HEK293T (cell line): ENCODE results near the gene TMPRSS9.

Source experiments
- CTCF ChIA-PET: fragments of 350-600 bp; formaldehyde crosslinking; extraction: SDS; loops from one replicate; lab custom pipeline; 2021; ENCODE audit warnings: antibody characterized with exemption, inconsistent platforms; lab: Yijun Ruan, JAX
- POLR2A ChIA-PET: fragments of 350-600 bp; formaldehyde crosslinking; extraction: SDS; loops from one replicate; lab custom pipeline; 2020; ENCODE audit warnings: antibody characterized with exemption, inconsistent platforms; lab: Yijun Ruan, JAX
- DNase-seq: peaks from one replicate; pipeline ENCODE4 v3.0.0; 2012; ENCODE audit warnings: mixed read lengths; ENCODE audit errors: extremely low spot score
- ARNT ChIP-seq: fragments of 450-650 bp; IDR thresholded peaks from 2 replicates; pipeline ENCODE4 v1.6.1; 2017; ENCODE audit warnings: mild to moderate bottlenecking
- BHLHE40 ChIP-seq: fragments of 450-650 bp; IDR thresholded peaks from 2 replicates; pipeline ENCODE4 v1.6.1; 2016; ENCODE audit warnings: mild to moderate bottlenecking, moderate library complexity, borderline replicate concordance
- CTBP1 ChIP-seq: fragments of 450-650 bp; IDR thresholded peaks from 2 replicates; pipeline ENCODE4 v1.6.1; 2016; ENCODE audit warnings: borderline replicate concordance
- ELF4 ChIP-seq: fragments of 450-650 bp; IDR thresholded peaks from 2 replicates; pipeline ENCODE4 v1.6.1; 2017; ENCODE audit warnings: antibody characterized with exemption
- FOXA1 ChIP-seq: fragments of 450-650 bp; IDR thresholded peaks from 2 replicates; pipeline ENCODE4 v1.6.1; 2016; ENCODE audit warnings: mild to moderate bottlenecking
- FOXK2 ChIP-seq: fragments of 450-650 bp; IDR thresholded peaks from 2 replicates; pipeline ENCODE4 v1.6.1; 2016; ENCODE audit warnings: mild to moderate bottlenecking
- FOXM1 ChIP-seq: fragments of 450-650 bp; IDR thresholded peaks from 2 replicates; pipeline ENCODE4 v1.6.1; 2017; ENCODE audit warnings: mild to moderate bottlenecking, borderline replicate concordance
- HDGF ChIP-seq: fragments of 450-650 bp; IDR thresholded peaks from 2 replicates; pipeline ENCODE4 v1.6.1; 2017; ENCODE audit warnings: antibody characterized with exemption, borderline replicate concordance
- L3MBTL2 ChIP-seq: fragments of 450-650 bp; conservative IDR thresholded peaks from 2 replicates; pipeline ENCODE4 v1.6.1; 2016; ENCODE audit warnings: mild to moderate bottlenecking
- LEF1 ChIP-seq: fragments of 450-650 bp; IDR thresholded peaks from 2 replicates; pipeline ENCODE4 v1.6.1; 2017; ENCODE audit warnings: mild to moderate bottlenecking, borderline replicate concordance
- NFRKB ChIP-seq: fragments of 450-650 bp; IDR thresholded peaks from 2 replicates; pipeline ENCODE4 v1.6.1; 2016; ENCODE audit warnings: mild to moderate bottlenecking, moderate library complexity
- SP1 ChIP-seq: fragments of 450-650 bp; IDR thresholded peaks from 2 replicates; pipeline ENCODE4 v1.6.1; 2017
- SUZ12 ChIP-seq: fragments of 450-650 bp; IDR thresholded peaks from 2 replicates; pipeline ENCODE4 v1.6.1; 2016; ENCODE audit warnings: mild to moderate bottlenecking
- TARDBP ChIP-seq: fragments of 450-650 bp; IDR thresholded peaks from 2 replicates; pipeline ENCODE4 v1.6.1; 2016
- ZNF384 ChIP-seq: fragments of 450-650 bp; IDR thresholded peaks from 2 replicates; pipeline ENCODE4 v1.6.1; 2016
- TF ChIP-seq, protein P1 (sequence below): fragments of 450-650 bp; IDR thresholded peaks from 2 replicates; pipeline ENCODE4 v1.6.1; 2016

TMPRSS9 gene

DNA sequence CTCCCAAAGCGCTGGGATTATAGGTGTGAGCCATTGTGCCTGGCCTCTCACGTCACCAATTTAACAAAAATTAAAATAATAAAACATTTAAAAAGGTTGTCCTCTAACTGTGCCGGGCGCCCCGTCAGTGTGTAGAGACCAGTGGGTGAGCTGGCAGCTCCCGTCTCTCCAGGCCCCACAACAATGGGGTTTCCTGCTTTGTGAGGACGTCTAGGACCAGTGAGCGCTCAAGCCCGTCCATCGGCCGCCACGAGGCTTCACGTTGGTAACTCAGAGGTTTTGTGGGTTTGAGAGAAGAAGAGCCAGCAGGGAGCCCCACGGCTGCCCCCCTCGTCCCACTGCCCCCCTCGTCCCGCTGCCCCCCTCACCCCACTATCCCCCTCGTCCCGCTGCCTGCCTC lies 36.4 kb upstream of the TMPRSS9 start:
- TF ChIP-seq BHLHE40 (no peak), SUZ12 (no peak), NFRKB (no peak), FOXA1 (no peak), TARDBP (no peak), HDGF (no peak), SP1 (no peak), ARNT (no peak), CTBP1 (no peak), FOXM1 (no peak), L3MBTL2 (no peak)
- TF ChIP-seq, protein P1, sequence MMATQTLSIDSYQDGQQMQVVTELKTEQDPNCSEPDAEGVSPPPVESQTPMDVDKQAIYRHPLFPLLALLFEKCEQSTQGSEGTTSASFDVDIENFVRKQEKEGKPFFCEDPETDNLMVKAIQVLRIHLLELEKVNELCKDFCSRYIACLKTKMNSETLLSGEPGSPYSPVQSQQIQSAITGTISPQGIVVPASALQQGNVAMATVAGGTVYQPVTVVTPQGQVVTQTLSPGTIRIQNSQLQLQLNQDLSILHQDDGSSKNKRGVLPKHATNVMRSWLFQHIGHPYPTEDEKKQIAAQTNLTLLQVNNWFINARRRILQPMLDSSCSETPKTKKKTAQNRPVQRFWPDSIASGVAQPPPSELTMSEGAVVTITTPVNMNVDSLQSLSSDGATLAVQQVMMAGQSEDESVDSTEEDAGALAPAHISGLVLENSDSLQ: no peak
- CTCF ChIA-PET: no interaction called here
- POLR2A ChIA-PET: no interaction called here
- no peak for DNase-seq

DNA sequence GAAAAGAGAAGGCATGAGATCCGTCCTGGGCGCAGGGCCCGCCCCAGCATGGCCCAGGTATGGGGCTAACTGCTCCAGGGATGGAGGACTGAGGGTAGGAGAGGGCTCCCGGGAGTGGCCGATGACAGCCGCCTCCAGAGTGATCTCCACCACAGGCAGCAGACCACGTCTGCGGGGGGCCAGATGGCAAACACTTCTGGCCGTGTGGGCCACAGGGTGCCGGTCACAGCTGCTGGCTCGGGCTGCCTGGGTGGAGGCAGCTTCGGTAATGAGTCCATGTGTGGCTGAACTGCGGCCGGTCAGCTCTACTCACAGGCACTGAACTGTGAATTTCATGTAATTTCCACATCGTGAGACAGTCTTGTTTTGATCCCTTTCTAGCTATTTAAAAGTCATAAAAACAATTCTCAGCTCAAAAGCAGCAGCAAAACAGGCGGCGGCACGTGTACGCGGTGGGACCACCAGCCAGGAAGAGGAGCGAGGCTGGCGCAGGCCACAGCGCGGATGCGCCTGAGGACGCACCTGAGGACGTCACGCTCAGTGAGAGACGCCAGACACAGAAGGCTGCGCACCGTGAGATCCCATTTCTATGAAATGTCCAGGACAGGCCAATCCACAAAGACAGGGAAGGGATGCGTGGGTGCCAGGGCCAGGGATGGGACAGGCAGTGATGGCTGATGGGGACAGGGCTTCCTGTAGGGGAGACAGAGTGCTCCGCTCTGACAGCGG lies 35.7 kb upstream of the TMPRSS9 start:
- no peak for TF ChIP-seq ARNT
- ChIA-PET POLR2A (no interaction called here), CTCF (no interaction called here)
- no peak for DNase-seq

- CTCF ChIA-PET: interaction anchor here (0.5 to 0.6 kb wide), 2 partner anchors 33 to 178 kb away, joined by 3 to 8 read pairs; no protein-coding TSS in a partner anchor
- POLR2A ChIA-PET: no interaction called here
- TF ChIP-seq SUZ12: no peak
- no peak for TF ChIP-seq ELF4
- no peak for TF ChIP-seq TARDBP
- TF ChIP-seq L3MBTL2: no peak
- TF ChIP-seq LEF1: no peak
- no peak for TF ChIP-seq FOXM1
- TF ChIP-seq ARNT: no peak
- no peak for TF ChIP-seq FOXK2
- TF ChIP-seq SP1: no peak
- no peak for TF ChIP-seq CTBP1
- DNase-seq: no peak
These were observed 34.6 kb upstream of the TMPRSS9 start for GRCh38 chr19:2325281-2326046.

- ChIA-PET POLR2A (interaction anchor here (0.9 to 2.1 kb wide), 5 partner anchors 8 to 61 kb away, joined by 3 to 11 read pairs (median 7); no protein-coding TSS in a partner anchor), CTCF (interaction anchor here (1.5 kb wide), 1 partner anchor 38 kb away, joined by 4 read pairs; no protein-coding TSS in a partner anchor)
- TF ChIP-seq CTBP1 (no peak), ELF4 (no peak), FOXK2 (no peak), HDGF (no peak), LEF1 (no peak), L3MBTL2 (no peak), BHLHE40 (no peak), FOXM1 (no peak), ARNT (no peak), NFRKB (no peak), ZNF384 (no peak)
- TF ChIP-seq, protein P1: no peak
- no peak for DNase-seq
These were observed 33.2 kb upstream of the TMPRSS9 start for GRCh38 chr19:2326699-2327360.

- CTCF ChIA-PET: interaction anchor here (0.6 to 1.5 kb wide), 3 partner anchors 39 to 469 kb away, joined by 3 to 4 read pairs (median 3); no protein-coding TSS in a partner anchor
- TF ChIP-seq ZNF384 (no peak), NFRKB (no peak)
- TF ChIP-seq, protein P1: peak; percentile 83
- no peak for DNase-seq
- POLR2A ChIA-PET: interaction anchor here (0.6 to 2.1 kb wide), 17 partner anchors 9 to 456 kb away, joined by 3 to 11 read pairs (median 3); partner anchors contain the start of genes GADD45B and SGTA
These were observed 32.2 kb upstream of the TMPRSS9 start for GRCh38 chr19:2327773-2328400.
